ENCODE measurements around the gene BICRA.

BICRA gene

GRCh38 chr19:47608074-47608918 lies 638 bp upstream of the BICRA start:
- Histone ChIP-seq H3K79me2 (peaks cover 30% of the 10 kb centered on the region), H3K27me3 (ENCODE audit: control insufficient read depth, insufficient read depth, low read length) (no peaks in the 10 kb centered on the region), H3K4me3 (ENCODE audit: low read depth, low read length) (peak overlapping the region; percentile 100), H3K27ac (peak overlapping the region; percentile 94), H3K4me2 (ENCODE audit: low read length) (peak overlapping the region; percentile 95), H3K36me3 (ENCODE audit: control insufficient read depth, insufficient read depth, low read length) (no peaks in the 10 kb centered on the region), H2AFZ (peak overlapping the region; percentile 99), H3K4me1 (no peaks in the 10 kb centered on the region), H3K9ac (peak overlapping the region; percentile 93), H3K9me3 (ENCODE audit: control insufficient read depth, low read length) (no peaks in the 10 kb centered on the region)
- no peak for TF ChIP-seq CTCF (IDR thresholded peaks at IDR 0.05)

GRCh38 chr19:47609906-47610894 lies 1.3 kb downstream of the BICRA start:
- Histone ChIP-seq H3K9ac (peak overlapping the region; percentile 88), H3K9me3 (ENCODE audit: control insufficient read depth, low read length) (no peaks in the 10 kb centered on the region), H3K27ac (peak overlapping the region; percentile 79), H3K27me3 (ENCODE audit: control insufficient read depth, insufficient read depth, low read length) (no peaks in the 10 kb centered on the region), H3K4me2 (ENCODE audit: low read length) (peak overlapping the region; percentile 77), H3K4me1 (no peaks in the 10 kb centered on the region), H3K36me3 (ENCODE audit: control insufficient read depth, insufficient read depth, low read length) (no peaks in the 10 kb centered on the region), H2AFZ (peak overlapping the region; percentile 56), H3K4me3 (ENCODE audit: low read depth, low read length) (peak overlapping the region; percentile 69), H3K79me2 (peaks cover 43% of the 10 kb centered on the region)
- no peak for TF ChIP-seq CTCF (IDR thresholded peaks at IDR 0.05)

GRCh38 chr19:47610902-47611301 lies 2.0 kb downstream of the BICRA start:
- Histone ChIP-seq H3K79me2 (peaks cover 50% of the 10 kb centered on the region), H3K9ac (peak overlapping the region; percentile 88), H3K4me2 (ENCODE audit: low read length) (peak overlapping the region; percentile 77), H3K9me3 (ENCODE audit: control insufficient read depth, low read length) (no peaks in the 10 kb centered on the region), H3K4me1 (no peaks in the 10 kb centered on the region), H3K27me3 (ENCODE audit: control insufficient read depth, insufficient read depth, low read length) (no peaks in the 10 kb centered on the region), H3K36me3 (ENCODE audit: control insufficient read depth, insufficient read depth, low read length) (no peaks in the 10 kb centered on the region), H3K27ac (peak overlapping the region; percentile 79), H3K4me3 (ENCODE audit: low read depth, low read length) (peak overlapping the region; percentile 8), H2AFZ (no peak overlapping the region)
- no peak for TF ChIP-seq CTCF (IDR thresholded peaks at IDR 0.05)

- peaks cover 65% of the 10 kb centered on the region for H3K79me2 ChIP-seq
- no peaks in the 10 kb centered on the region for H3K9me3 ChIP-seq (ENCODE audit: control insufficient read depth, low read length)
- H3K4me3 ChIP-seq (ENCODE audit: low read depth, low read length): no peak overlapping the region
- no peak for TF ChIP-seq CTCF (IDR thresholded peaks at IDR 0.05)
- H3K27ac ChIP-seq: no peak overlapping the region
- H3K36me3 ChIP-seq (ENCODE audit: control insufficient read depth, insufficient read depth, low read length): no peaks in the 10 kb centered on the region
- H3K4me2 ChIP-seq (ENCODE audit: low read length): no peak overlapping the region
- H3K4me1 ChIP-seq: no peaks in the 10 kb centered on the region
- no peak overlapping the region for H2AFZ ChIP-seq
- H3K27me3 ChIP-seq (ENCODE audit: control insufficient read depth, insufficient read depth, low read length): no peaks in the 10 kb centered on the region
- no peak overlapping the region for H3K9ac ChIP-seq
Measured at GRCh38 chr19:47613165-47614020, 4.5 kb downstream of the BICRA start.
